Activated CD4-positive, alpha-beta T cell treated with anti-CD3 and anti-CD28 coated beads, Interleukin-2, amount 10 ng/mL, durations not matched to agents 7 days and 5 days (primary cell): ENCODE data around the gene NARS2. TPM values are rescaled to one million over a fixed set of nuclear protein-coding genes. Genes with fewer than 3 reads are reported as not detected.

Experiments
- CTCF ChIA-PET: fragments of 350-600 bp; sonication (Branson Sonifier 250); formaldehyde crosslinking; loops from one replicate; lab custom pipeline; 2021; ENCODE audit warnings: antibody characterized with exemption; lab: Charles Lee
- POLR2A ChIA-PET: fragments of 350-600 bp; sonication (Branson Sonifier 250); formaldehyde crosslinking; loops from one replicate; lab custom pipeline; 2021; ENCODE audit warnings: antibody characterized with exemption; lab: Charles Lee
- DNase-seq: peaks from one replicate; pipeline ENCODE4 v3.0.0-alpha.2; 2020
- H3K27ac Mint-ChIP-seq: one replicate; pipeline ENCODE4 v1.8.0; 2021; ENCODE audit warnings: mild to moderate bottlenecking, moderate library complexity, mixed read lengths
- H3K27me3 Mint-ChIP-seq: one replicate; pipeline ENCODE4 v1.8.0; 2021; ENCODE audit warnings: mixed read lengths
- H3K36me3 Mint-ChIP-seq: one replicate; pipeline ENCODE4 v1.8.0; 2021; ENCODE audit warnings: low read depth, mixed read lengths
- H3K4me1 Mint-ChIP-seq: one replicate; pipeline ENCODE4 v1.8.0; 2021; ENCODE audit warnings: mixed read lengths
- H3K4me3 Mint-ChIP-seq: one replicate; pipeline ENCODE4 v1.8.0; 2021; ENCODE audit warnings: mild to moderate bottlenecking, moderate library complexity, mixed read lengths
- H3K9me3 Mint-ChIP-seq: one replicate; pipeline ENCODE4 v1.8.0; 2021; ENCODE audit warnings: mixed read lengths
- total RNA-seq, 2 experiments: library from RNA; stranded (reverse); gene quantifications; one replicate each; pipeline ENCODE4 v1.2.3, GENCODE V29; 2021

NARS2 gene
- total RNA-seq, 2 experiments from 2014 or later = 13.2 to 14.3 TPM

DNA sequence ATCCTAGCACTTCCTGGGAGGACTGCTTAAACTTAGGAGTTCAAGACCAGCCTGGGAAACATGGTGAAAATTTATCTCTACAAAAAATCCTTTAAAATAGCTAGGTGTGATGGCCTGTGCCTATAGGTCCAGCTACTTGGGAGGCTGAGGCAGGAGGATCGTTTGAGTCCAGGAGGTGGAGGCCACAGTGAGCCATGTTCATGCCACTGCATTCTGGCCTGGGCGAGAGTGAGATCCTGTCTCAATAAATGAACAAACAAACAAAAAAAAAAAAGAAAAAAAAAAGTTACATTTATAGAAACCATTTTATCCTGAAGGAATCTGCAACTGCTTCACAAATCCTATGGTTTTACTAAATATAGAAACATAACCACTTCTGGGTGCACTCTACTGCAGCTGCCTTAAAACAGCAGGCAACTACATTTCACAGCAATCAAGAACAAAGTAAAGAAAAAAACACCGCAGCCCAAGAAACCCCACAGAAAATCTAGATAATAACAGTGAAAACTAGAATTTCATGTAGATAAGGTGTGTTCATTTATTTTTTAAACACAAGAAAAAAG lies 81.2 kb downstream of the NARS2 start:
- peaks cover 3% of the 10 kb centered on the region for H3K36me3 Mint-ChIP-seq
- POLR2A ChIA-PET = no interaction called here

DNA sequence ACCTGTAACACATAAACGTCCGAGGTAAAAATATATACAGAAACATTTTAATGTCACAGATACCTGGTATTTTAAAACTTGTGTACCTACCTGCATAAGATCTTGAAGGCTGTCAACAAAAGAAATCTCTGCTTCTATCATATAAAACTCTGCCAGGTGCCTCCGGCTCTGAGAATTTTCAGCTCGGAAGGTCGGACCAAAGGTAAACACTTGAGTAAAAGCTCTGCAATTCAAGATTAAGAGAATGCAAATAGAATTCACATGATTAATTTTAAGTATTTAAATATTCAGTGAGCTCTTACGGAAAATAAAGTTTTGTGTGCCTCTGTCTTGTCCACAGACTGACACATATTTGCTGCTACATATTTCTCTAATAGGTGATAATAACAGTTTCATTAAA lies 81.7 kb downstream of the NARS2 start:
- H3K9me3 Mint-ChIP-seq = no peaks in the 10 kb centered on the region
- no peak overlapping the region for H3K4me3 Mint-ChIP-seq
- H3K27ac Mint-ChIP-seq = no peak overlapping the region
- no peaks in the 10 kb centered on the region for H3K27me3 Mint-ChIP-seq
- ChIA-PET POLR2A (no interaction called here), CTCF (interaction anchor here (0.6 to 2.1 kb wide), 3 partner anchors 10 to 784 kb away, joined by 5 to 8 read pairs (median 5); no protein-coding TSS in a partner anchor)
- H3K4me1 Mint-ChIP-seq = no peaks in the 10 kb centered on the region
- no peak for DNase-seq
- peaks cover 6% of the 10 kb centered on the region for H3K36me3 Mint-ChIP-seq

More for the DNA sequence above, 81.2 kb downstream of the NARS2 start:
- H3K27me3 Mint-ChIP-seq = no peaks in the 10 kb centered on the region
- no peak for DNase-seq
- no peaks in the 10 kb centered on the region for H3K9me3 Mint-ChIP-seq
- no peak overlapping the region for H3K4me3 Mint-ChIP-seq
- CTCF ChIA-PET = interaction anchor here (0.6 to 2.1 kb wide), 3 partner anchors 11 to 784 kb away, joined by 5 to 8 read pairs (median 5); no protein-coding TSS in a partner anchor
- no peaks in the 10 kb centered on the region for H3K4me1 Mint-ChIP-seq
- H3K27ac Mint-ChIP-seq = no peak overlapping the region

DNA sequence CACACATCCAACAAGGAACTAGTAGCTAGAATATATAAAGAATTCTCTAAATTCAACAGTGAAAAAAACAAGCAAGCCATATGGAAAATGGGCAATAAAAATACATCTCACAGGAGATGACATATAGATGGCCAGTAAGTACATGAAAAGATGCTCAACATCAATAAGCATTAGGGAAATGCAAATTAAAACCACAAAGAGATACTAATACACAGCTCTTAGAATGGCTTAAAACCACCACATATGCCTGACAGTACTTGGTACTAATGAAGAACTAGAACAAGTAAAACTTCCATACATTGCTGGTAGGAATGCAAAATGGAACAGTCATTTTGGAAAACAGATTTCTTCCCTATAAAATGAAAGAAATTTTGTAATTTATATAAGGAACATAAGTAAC lies 85.5 kb downstream of the NARS2 start:
- peaks cover 23% of the 10 kb centered on the region for H3K36me3 Mint-ChIP-seq
- DNase-seq = no peak
- peaks cover 3% of the 10 kb centered on the region for H3K9me3 Mint-ChIP-seq
- H3K4me1 Mint-ChIP-seq = no peaks in the 10 kb centered on the region
- CTCF ChIA-PET = interaction anchor here (0.6 to 1.5 kb wide), 3 partner anchors 56 to 113 kb away, joined by 3 to 4 read pairs (median 3); no protein-coding TSS in a partner anchor
- no peaks in the 10 kb centered on the region for H3K27me3 Mint-ChIP-seq
- POLR2A ChIA-PET = no interaction called here
- no peak overlapping the region for H3K27ac Mint-ChIP-seq
- H3K4me3 Mint-ChIP-seq = no peak overlapping the region

DNA sequence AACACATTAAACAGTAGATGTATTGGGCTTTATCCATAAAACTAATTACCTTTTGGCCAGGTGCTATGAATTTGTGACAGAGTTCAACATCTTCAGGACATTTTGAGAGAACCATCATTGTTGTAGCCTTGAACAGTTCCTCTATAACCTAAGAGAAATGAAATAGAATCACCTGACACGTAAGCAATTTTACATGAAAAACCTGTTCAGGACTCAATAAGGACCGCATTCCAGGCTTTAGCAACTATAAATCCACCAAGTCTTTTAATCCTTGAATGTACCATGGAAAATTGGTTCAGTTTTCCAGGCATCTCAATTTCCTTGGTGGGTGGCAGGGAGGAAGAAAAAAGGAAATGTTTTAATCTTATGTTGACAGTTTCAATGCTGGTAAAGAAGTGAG lies 96.1 kb downstream of the NARS2 start:
- Mint-ChIP-seq H3K4me3 (no peak overlapping the region), H3K36me3 (peaks cover 25% of the 10 kb centered on the region), H3K27me3 (no peaks in the 10 kb centered on the region), H3K4me1 (no peaks in the 10 kb centered on the region), H3K27ac (no peak overlapping the region), H3K9me3 (no peaks in the 10 kb centered on the region)
- ChIA-PET CTCF (interaction anchor here (1.5 kb wide), 1 partner anchor 77 kb away, joined by 3 read pairs; no protein-coding TSS in a partner anchor), POLR2A (no interaction called here)
- DNase-seq = no peak

DNA sequence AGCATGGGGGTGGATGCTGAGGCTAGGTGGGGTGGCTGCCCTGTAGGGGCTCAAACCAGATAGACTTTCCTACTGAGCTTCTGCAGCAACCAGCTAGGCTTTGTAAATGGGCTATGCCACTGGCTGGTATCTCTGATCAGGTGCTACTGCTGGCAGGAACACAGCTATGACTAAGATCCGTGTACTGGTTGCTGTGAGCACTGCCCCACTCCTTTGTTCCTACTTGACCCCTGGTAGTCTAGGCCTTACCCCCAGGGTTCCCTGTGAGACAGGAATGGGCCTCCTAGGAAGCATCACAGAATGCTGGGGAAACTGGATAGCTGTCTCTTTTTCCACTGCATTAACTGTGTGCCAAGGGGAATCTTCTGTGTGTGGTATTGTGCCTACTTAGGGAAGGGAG lies 98.6 kb downstream of the NARS2 start:
- no peak overlapping the region for H3K4me3 Mint-ChIP-seq
- CTCF ChIA-PET = interaction anchor here (0.8 to 2.1 kb wide), 3 partner anchors 11 to 88 kb away, joined by 3 to 9 read pairs (median 5); no protein-coding TSS in a partner anchor
- H3K36me3 Mint-ChIP-seq = peaks cover 19% of the 10 kb centered on the region
- POLR2A ChIA-PET = interaction anchor here (0.6 kb wide), 1 partner anchor 682 kb away, joined by 3 read pairs; no protein-coding TSS in a partner anchor
- no peaks in the 10 kb centered on the region for H3K27me3 Mint-ChIP-seq
- H3K27ac Mint-ChIP-seq = no peak overlapping the region
- H3K4me1 Mint-ChIP-seq = no peaks in the 10 kb centered on the region
- no peak for DNase-seq
- no peaks in the 10 kb centered on the region for H3K9me3 Mint-ChIP-seq

DNA sequence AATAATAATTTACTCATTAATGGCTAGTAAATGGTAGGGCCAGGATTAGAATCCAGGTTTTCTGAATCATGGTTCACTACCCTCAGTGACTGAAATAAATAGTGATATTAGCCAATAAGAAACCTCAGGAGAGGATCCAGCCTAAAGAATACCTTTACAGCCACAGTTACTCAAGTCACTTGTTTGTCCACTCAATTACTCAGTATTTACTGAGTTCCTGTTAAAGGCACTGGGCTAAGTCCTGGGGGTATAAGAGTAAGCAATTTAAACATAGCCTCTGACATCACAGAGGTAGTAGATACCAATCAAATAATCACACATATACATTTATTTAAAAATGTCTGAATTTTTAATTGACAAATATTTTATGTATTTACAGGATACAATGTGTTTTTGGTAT lies 100.2 kb downstream of the NARS2 start:
- Mint-ChIP-seq H3K27ac (no peak overlapping the region), H3K4me1 (peaks cover 6% of the 10 kb centered on the region), H3K36me3 (peaks cover 19% of the 10 kb centered on the region), H3K9me3 (no peaks in the 10 kb centered on the region), H3K4me3 (no peak overlapping the region), H3K27me3 (no peaks in the 10 kb centered on the region)
- no peak for DNase-seq
- CTCF ChIA-PET = interaction anchor here (1.0 kb wide), 1 partner anchor 17 kb away, joined by 4 read pairs; no protein-coding TSS in a partner anchor
- POLR2A ChIA-PET = no interaction called here

DNA sequence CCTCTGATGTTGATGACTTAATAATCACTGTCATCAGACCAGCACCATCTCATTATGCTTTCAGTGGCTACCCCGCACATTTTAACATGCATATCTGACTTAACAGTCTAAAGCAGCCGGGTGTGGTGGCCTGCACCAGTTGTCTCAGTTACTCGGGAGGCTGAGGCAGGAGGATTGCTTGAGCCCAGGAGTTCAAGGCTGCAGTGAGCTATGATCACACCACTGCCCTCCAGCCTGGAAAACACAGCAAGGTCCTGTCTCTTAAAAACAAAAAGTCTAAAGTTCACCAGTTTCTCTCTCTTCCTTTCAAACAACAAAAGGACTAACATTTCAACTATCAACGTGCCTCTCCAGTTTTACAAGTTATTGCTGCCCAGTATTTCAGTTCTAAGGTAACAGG lies 101.8 kb downstream of the NARS2 start:
- no peak overlapping the region for H3K27ac Mint-ChIP-seq
- no peak for DNase-seq
- H3K4me3 Mint-ChIP-seq = no peak overlapping the region
- ChIA-PET POLR2A (no interaction called here), CTCF (interaction anchor here (0.6 kb wide), 2 partner anchors 94 to 1722 kb away, joined by 3 read pairs; no protein-coding TSS in a partner anchor)
- no peaks in the 10 kb centered on the region for H3K9me3 Mint-ChIP-seq
- H3K36me3 Mint-ChIP-seq = peaks cover 15% of the 10 kb centered on the region
- peaks cover 9% of the 10 kb centered on the region for H3K4me1 Mint-ChIP-seq
- no peaks in the 10 kb centered on the region for H3K27me3 Mint-ChIP-seq

DNA sequence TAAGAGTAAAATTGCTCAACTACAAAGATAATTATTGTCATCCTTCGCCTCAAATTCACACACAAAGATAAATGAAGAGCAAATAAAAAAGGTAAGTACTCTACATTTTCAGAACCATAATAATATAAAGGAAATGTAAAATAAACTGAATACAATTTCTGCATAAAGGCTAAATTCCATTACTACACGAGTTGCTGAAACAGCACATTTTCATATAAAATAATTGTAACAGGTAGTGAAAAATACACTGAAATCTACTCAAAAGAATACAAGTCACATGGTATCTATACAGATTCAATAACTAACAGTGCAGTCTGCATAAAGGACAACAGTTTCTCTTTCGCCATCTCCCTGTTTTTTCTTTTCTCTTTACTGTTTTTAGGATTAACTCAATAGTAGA lies 102.3 kb downstream of the NARS2 start:
- Mint-ChIP-seq H3K4me3 (no peak overlapping the region), H3K4me1 (peaks cover 9% of the 10 kb centered on the region), H3K9me3 (no peaks in the 10 kb centered on the region), H3K27ac (no peak overlapping the region), H3K27me3 (no peaks in the 10 kb centered on the region), H3K36me3 (peaks cover 14% of the 10 kb centered on the region)
- DNase-seq = no peak
- ChIA-PET POLR2A (no interaction called here), CTCF (interaction anchor here (0.6 kb wide), 1 partner anchor 1721 kb away, joined by 3 read pairs; no protein-coding TSS in a partner anchor)

DNA sequence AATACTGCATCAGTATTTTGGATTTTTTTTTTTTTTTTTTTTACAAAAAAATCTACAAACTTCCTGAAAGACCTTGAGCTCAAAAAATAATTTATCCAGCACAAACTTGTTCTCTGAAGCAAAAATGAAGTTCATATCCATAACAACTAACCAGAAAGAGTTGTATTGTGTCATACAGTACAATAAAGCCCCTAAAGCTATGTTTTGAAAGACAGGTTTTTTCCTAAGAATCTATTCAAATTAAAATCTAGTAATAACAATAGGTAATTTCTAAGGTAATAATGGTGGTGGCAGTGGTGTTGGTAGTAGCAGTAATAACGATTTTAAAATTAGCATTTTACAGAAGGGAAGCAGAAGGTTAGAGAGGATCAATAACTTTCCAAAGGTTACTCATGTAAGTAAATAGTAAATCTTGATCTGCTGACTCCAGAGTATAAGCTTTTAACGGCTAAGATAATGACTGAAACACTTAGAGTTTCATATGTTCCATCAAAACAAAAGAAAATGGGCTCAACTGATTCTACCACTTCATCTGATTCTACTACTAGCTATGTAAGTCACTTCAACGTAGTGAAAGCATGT lies 103.7 kb downstream of the NARS2 start:
- Mint-ChIP-seq H3K36me3 (peaks cover 15% of the 10 kb centered on the region), H3K27ac (no peak overlapping the region), H3K4me3 (no peak overlapping the region), H3K9me3 (no peaks in the 10 kb centered on the region), H3K4me1 (peaks cover 12% of the 10 kb centered on the region), H3K27me3 (no peaks in the 10 kb centered on the region)
- no peak for DNase-seq
- CTCF ChIA-PET = interaction anchor here (0.6 to 0.7 kb wide), 3 partner anchors 64 to 210 kb away, joined by 3 to 4 read pairs (median 4); no protein-coding TSS in a partner anchor
- POLR2A ChIA-PET = no interaction called here

DNA sequence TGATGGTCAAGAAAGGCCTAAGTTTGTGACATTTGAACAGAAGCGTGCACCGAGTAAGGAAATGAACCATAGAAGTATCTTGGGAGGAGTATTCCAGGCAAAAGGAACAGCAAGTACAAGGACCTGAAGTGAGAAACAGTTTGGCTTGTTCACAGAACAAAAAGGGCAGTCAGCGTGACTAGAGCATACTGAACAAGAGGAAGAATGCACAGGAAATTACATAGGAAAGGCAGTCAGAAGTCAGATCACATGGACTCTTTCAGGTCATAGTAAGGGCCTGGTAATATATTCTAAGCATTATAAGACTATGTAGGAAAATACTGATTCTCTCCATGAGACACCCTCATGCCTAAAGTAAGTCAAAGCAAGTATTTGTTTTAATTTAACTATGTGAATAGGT lies 104.8 kb downstream of the NARS2 start:
- ChIA-PET CTCF (no interaction called here), POLR2A (no interaction called here)
- H3K27ac Mint-ChIP-seq = no peak overlapping the region
- no peak overlapping the region for H3K4me3 Mint-ChIP-seq
- H3K9me3 Mint-ChIP-seq = no peaks in the 10 kb centered on the region
- H3K36me3 Mint-ChIP-seq = peaks cover 21% of the 10 kb centered on the region
- H3K27me3 Mint-ChIP-seq = no peaks in the 10 kb centered on the region
- peaks cover 21% of the 10 kb centered on the region for H3K4me1 Mint-ChIP-seq
- DNase-seq = no peak

DNA sequence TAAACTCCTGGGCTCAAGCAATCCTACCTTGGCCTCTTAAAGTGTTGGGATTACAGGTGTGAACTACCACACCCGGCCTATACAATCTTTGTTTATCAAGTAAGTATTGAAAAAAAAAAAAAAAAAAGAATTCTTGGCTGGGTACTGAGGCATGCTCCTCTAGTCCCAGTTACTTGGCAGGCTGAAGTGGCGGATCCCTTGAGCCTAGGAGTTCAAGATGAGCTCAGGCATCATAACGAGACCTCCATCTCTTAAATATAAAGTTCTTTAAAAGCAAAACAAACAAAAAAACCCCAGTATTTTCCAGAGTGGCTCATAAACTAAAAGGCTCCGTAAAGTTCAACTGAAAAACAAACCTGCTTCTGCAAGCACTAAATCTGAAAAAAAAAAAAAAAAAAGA lies 106.7 kb downstream of the NARS2 start:
- H3K27me3 Mint-ChIP-seq = no peaks in the 10 kb centered on the region
- no peak for DNase-seq
- no peak overlapping the region for H3K27ac Mint-ChIP-seq
- CTCF ChIA-PET = interaction anchor here (0.7 kb wide), 1 partner anchor 87 kb away, joined by 3 read pairs; no protein-coding TSS in a partner anchor
- H3K4me3 Mint-ChIP-seq = no peak overlapping the region
- peaks cover 37% of the 10 kb centered on the region for H3K4me1 Mint-ChIP-seq
- H3K9me3 Mint-ChIP-seq = no peaks in the 10 kb centered on the region
- POLR2A ChIA-PET = no interaction called here
- H3K36me3 Mint-ChIP-seq = peaks cover 32% of the 10 kb centered on the region

DNA sequence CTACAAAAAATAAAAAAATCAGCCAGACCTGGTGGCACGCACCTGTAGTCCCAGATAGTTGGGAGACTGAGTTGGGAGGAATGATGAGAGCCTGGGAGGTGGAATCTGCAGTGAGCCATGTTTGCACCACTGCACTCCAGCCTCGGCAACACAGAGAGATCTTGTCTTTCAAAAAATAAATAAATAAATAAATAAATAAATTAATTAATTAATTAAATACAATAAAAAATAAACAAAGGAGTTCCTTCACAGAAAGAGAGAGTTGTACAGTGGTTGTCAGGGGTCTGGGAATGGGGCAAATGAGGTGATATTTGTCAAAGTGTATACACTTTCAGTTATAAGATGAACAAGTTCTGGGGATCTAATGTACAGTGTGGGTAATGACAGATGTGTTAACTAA lies 107.3 kb downstream of the NARS2 start:
- Mint-ChIP-seq H3K9me3 (no peaks in the 10 kb centered on the region), H3K36me3 (peaks cover 29% of the 10 kb centered on the region), H3K27ac (no peak overlapping the region), H3K27me3 (no peaks in the 10 kb centered on the region), H3K4me3 (no peak overlapping the region), H3K4me1 (peaks cover 37% of the 10 kb centered on the region)
- no peak for DNase-seq
- ChIA-PET POLR2A (no interaction called here), CTCF (interaction anchor here (0.6 kb wide), 1 partner anchor 523 kb away, joined by 4 read pairs; no protein-coding TSS in a partner anchor)
